Suprapubic skin (tissue), 4 donors: Measurements from ENCODE around the gene POU3F3. TPM values are rescaled to one million over a fixed set of nuclear protein-coding genes. Genes with fewer than 3 reads are reported as not detected.
A peak's percentile ranks its signal among the peaks of the same experiment; 100 is the strongest.

Experiments
- DNase-seq, 2 donors: peaks; one replicate each; pipeline ENCODE4 v3.0.0-alpha.2; 2019; ENCODE audit warnings: low spot score in 2 of 2
- H3K27ac ChIP-seq: fragments of 200-600 bp; sonication (generic); one replicate; pipeline ENCODE4 v1.5.1; 2019
- H3K27me3 ChIP-seq: fragments of 200-600 bp; sonication (generic); one replicate; pipeline ENCODE4 v1.5.1; 2019
- H3K36me3 ChIP-seq: fragments of 200-600 bp; sonication (generic); one replicate; pipeline ENCODE4 v1.5.1; 2019
- H3K4me1 ChIP-seq: fragments of 200-600 bp; sonication (generic); one replicate; pipeline ENCODE4 v1.5.1; 2019
- H3K4me3 ChIP-seq: fragments of 200-600 bp; sonication (generic); one replicate; pipeline ENCODE4 v1.5.1; 2019; ENCODE audit warnings: mild to moderate bottlenecking
- H3K9me3 ChIP-seq: fragments of 200-600 bp; sonication (generic); one replicate; pipeline ENCODE4 v1.5.1; 2019
- EP300 ChIP-seq: sonication (generic); formaldehyde crosslinking; IDR thresholded peaks from one replicate; pipeline ENCODE4 v1.6.1; 2017; ENCODE audit warnings: antibody characterized with exemption
- POLR2A ChIP-seq, 2 donors: fragments of 450-650 bp; IDR thresholded peaks; one replicate each; pipeline ENCODE4 v1.6.1; 2017; ENCODE audit warnings: antibody characterized with exemption in 2 of 2, mild to moderate bottlenecking in 2 of 2, moderate library complexity in 2 of 2
- POLR2AphosphoS5 ChIP-seq, 3 donors: sonication (generic); formaldehyde crosslinking; IDR thresholded peaks; one replicate each; pipeline ENCODE4 v1.6.1; 2017; ENCODE audit warnings: antibody characterized with exemption in 3 of 3
- WGBS: methylation state at CpG from one replicate; pipeline ENCODE4 v1.1.5; 2018; 5-methylcytosine and 5-hydroxymethylcytosine counted together
- total RNA-seq, 4 donors: library from RNA; depleted of rRNA; stranded (reverse); fragments of >200 nt; gene quantifications; one replicate each; pipeline ENCODE4 v1.1.0, GENCODE V29; 2016
- TF ChIP-seq, protein P1 (sequence below), 2 donors: fragments of 200-600 bp in 1 of 2; fragments of 450-650 bp in 1 of 2; sonication (generic) in 1 of 2; IDR thresholded peaks; one replicate each; pipeline ENCODE4 v1.5.1; 2016 to 2019; ENCODE audit warnings: antibody characterized with exemption in 2 of 2, mild to moderate bottlenecking in 1 of 2, moderate library complexity in 1 of 2

Gene POU3F3
- total RNA-seq, result 1 to 10 TPM in 2 of 4 donors, under 1 TPM in 2; 0.30 to 1.5 (median 0.84) TPM

DNA sequence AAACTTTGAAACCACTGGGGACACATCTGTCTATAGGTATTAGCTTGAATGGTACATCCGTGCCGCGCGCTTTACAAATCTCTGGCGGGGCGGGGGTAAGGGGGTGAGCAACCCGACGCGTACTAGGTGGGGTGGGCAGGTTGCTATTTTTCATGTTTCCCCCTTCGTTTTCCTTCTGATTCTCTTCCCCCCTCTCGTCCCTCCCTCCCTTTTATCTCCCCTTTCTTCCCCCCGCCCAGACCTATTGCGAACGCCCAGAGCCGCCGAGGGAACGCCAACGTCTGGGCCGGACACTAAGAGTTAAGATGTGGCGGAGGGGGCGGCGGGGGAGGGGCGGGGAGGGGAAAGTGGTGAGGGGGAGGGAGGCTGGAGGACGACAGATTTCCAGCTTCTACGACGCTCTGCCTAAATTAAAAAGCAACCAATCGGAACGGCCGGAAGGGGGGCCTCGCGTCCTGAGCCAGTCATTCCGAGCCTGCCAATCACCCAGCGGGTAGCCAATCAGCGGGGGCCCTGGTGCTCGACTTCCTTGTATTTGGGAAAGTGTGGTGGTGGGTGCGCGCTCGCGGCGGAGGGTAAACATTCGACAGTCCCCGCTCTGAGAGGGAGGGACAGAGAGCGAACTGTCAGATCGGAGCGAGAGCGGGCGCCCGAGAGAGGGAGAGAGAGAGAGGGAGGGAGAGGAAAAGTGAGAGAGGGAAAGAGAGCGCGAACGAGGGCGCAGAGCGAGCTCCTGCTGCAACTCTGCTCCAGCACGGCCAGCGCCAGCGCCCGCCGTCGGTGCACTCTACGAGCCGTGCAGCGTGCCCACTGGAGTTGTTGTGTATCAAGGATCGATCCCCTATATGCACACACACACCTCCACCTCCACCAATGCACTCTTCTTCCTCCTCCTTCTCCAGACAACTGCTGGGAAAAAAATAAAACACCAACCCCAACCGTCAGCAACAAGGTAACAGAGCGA lies at the start of gene POU3F3:
Gene POU3F3, plus strand, starts transcription at position 582 of the 964 bp plus-strand sequence. CDS start 1,396 bp downstream, outside the sequence.
- DNase-seq, result peak; percentile 85 to 90
- Histone ChIP-seq H3K4me3 (peak within 1 kb of the TSS; percentile 58), H3K4me1 (peaks cover 62% of the 10 kb centered on the region)

DNA sequence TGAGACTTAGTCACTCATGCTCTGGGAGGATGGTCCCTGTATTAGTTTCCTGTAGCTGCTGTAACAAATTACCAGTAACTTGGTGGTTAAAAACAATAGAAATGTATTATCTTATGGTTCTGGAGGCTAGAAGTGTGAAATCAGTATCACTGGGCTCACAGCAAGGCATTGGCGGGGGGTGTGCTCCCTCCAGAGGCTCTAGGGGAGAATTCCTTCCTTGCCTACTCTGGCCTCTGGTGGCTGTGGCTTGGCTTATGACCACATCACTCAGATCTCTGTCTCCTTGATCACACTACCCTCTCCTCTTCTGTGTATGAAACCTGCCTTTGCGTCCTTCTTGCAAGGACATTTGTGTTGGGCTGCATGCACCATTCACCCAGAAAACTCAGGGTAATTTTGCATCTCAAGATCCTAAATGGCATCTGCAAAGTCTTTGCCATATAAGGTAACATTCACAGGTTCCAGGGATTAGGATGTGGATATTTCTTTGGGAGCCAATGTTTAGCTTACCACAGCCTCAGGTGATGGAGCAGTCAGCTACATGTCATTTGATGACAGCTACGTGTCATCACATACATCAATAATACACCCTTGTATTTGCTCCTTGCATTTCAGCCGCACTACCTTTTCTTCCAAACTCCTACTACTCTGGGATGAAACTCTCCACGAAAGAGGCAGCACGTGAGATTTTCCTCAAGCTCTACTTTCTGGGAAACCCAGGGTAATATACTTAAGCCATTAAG lies 49.6 kb upstream of the POU3F3 start:
- no peaks in the 10 kb centered on the region for H3K27me3 ChIP-seq
- TF ChIP-seq POLR2A (IDR thresholded peaks at IDR 0.05) (no peak), EP300 (no peak), POLR2AphosphoS5 (IDR thresholded peaks at IDR 0.05) (no peak)
- TF ChIP-seq, protein P1, sequence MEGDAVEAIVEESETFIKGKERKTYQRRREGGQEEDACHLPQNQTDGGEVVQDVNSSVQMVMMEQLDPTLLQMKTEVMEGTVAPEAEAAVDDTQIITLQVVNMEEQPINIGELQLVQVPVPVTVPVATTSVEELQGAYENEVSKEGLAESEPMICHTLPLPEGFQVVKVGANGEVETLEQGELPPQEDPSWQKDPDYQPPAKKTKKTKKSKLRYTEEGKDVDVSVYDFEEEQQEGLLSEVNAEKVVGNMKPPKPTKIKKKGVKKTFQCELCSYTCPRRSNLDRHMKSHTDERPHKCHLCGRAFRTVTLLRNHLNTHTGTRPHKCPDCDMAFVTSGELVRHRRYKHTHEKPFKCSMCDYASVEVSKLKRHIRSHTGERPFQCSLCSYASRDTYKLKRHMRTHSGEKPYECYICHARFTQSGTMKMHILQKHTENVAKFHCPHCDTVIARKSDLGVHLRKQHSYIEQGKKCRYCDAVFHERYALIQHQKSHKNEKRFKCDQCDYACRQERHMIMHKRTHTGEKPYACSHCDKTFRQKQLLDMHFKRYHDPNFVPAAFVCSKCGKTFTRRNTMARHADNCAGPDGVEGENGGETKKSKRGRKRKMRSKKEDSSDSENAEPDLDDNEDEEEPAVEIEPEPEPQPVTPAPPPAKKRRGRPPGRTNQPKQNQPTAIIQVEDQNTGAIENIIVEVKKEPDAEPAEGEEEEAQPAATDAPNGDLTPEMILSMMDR (IDR thresholded peaks at IDR 0.05), result no peak
- H3K9me3 ChIP-seq, result no peaks in the 10 kb centered on the region
- no peak overlapping the region for H3K27ac ChIP-seq
- DNase-seq, result no peak
- no peaks in the 10 kb centered on the region for H3K4me1 ChIP-seq
- 75% methylated on average over 6 of the region's 6 CpGs for WGBS
- no peaks in the 10 kb centered on the region for H3K36me3 ChIP-seq
- H3K4me3 ChIP-seq, result no peak overlapping the region

More for the DNA sequence above, at the start of gene POU3F3:
- no peak for TF ChIP-seq POLR2A (IDR thresholded peaks at IDR 0.05)
- TF ChIP-seq POLR2AphosphoS5 (IDR thresholded peaks at IDR 0.05), result no peak
- TF ChIP-seq, protein P1 (IDR thresholded peaks at IDR 0.05), result no peak
- no peak for TF ChIP-seq EP300
- Histone ChIP-seq H3K27ac (no peak within 1 kb of the TSS), H3K27me3 (peaks cover 97% of the 10 kb centered on the region), H3K36me3 (no peaks in the 10 kb centered on the region), H3K9me3 (no peaks in the 10 kb centered on the region)
- 3% methylated on average over 62 of the region's 65 CpGs for WGBS

DNA sequence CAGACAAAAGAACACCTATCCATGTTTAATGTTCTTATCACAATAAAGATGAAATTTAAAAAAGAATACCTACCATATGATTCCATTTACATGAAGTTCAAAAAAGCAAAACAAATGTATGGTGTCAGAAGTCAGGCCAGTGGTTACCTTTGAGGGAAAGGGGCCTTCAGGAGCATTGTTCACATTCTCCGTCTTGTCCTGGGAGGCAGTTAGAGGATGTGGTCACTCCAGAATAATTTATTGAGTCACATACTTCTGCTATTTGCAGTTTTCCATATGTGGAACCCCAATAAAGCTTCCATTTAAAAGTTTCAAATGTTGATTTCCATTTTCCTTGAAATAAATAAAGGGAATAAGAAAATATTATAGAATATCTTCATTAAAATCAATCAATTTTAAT lies 41.6 kb upstream of the POU3F3 start:
- WGBS, result 35% methylated on average over 1 of the region's 1 CpG
- no peaks in the 10 kb centered on the region for H3K4me1 ChIP-seq
- no peaks in the 10 kb centered on the region for H3K36me3 ChIP-seq
- H3K27me3 ChIP-seq, result peaks cover 3% of the 10 kb centered on the region
- H3K27ac ChIP-seq, result no peak overlapping the region
- TF ChIP-seq EP300, result no peak
- TF ChIP-seq, protein P1 (IDR thresholded peaks at IDR 0.05), result no peak
- no peak for TF ChIP-seq POLR2A (IDR thresholded peaks at IDR 0.05)
- no peak for TF ChIP-seq POLR2AphosphoS5 (IDR thresholded peaks at IDR 0.05)
- H3K4me3 ChIP-seq, result no peak overlapping the region
- peaks cover 7% of the 10 kb centered on the region for H3K9me3 ChIP-seq
- DNase-seq, result no peak

DNA sequence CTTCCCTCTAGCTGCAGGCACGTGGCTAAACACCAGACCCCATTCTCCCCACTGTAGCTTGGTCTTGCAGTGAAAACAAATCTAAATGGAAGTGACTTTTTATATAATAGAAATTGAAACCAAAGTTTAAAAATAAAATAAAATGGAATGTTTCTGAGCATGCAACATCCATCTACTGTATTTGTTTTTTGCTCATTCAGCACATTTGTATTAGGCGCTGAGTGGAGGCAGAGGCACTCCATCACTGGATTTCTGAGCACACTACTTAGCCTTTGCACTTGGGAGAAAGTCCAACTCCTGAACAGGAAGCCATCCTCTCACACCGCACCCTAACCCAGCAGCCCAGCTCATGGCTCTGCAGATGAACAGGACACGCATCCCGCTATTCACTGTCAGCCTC lies 37.8 kb upstream of the POU3F3 start:
- Histone ChIP-seq H3K27ac (no peak overlapping the region), H3K36me3 (no peaks in the 10 kb centered on the region), H3K27me3 (peaks cover 3% of the 10 kb centered on the region), H3K9me3 (peaks cover 2% of the 10 kb centered on the region), H3K4me3 (no peak overlapping the region), H3K4me1 (no peaks in the 10 kb centered on the region)
- no peak for TF ChIP-seq EP300
- TF ChIP-seq, protein P1 (IDR thresholded peaks at IDR 0.05), result no peak
- TF ChIP-seq POLR2A (IDR thresholded peaks at IDR 0.05), result no peak
- no peak for TF ChIP-seq POLR2AphosphoS5 (IDR thresholded peaks at IDR 0.05)
- no peak for DNase-seq
- 81% methylated on average over 5 of the region's 5 CpGs for WGBS

DNA sequence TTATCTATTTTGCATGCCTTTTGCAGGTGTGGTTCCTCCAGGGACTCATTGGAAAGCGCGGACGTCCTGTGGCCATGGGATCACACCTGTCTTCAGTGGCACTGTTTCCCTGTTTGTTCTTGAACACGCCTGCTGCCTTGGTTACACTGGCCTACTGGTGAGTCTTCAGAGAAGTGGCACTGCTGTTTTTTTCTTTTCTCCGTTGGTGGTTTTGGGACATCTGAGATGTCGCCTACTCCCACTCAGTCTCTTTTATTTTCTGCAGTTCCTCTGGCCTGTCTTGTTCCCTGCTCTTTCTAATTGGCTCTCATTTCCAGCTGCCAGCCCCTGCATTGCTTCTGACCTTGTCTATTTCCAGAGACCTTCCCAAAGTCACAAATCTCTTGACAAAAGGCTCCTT lies 35.7 kb upstream of the POU3F3 start:
- DNase-seq, result no peak
- Histone ChIP-seq H3K9me3 (no peaks in the 10 kb centered on the region), H3K4me3 (no peak overlapping the region), H3K4me1 (no peaks in the 10 kb centered on the region), H3K27me3 (peaks cover 3% of the 10 kb centered on the region), H3K36me3 (no peaks in the 10 kb centered on the region), H3K27ac (no peak overlapping the region)
- TF ChIP-seq EP300 (no peak), POLR2AphosphoS5 (IDR thresholded peaks at IDR 0.05) (no peak), POLR2A (IDR thresholded peaks at IDR 0.05) (no peak)
- TF ChIP-seq, protein P1 (IDR thresholded peaks at IDR 0.05), result no peak
- WGBS, result 67% methylated on average over 6 of the region's 6 CpGs
